Activated CD4-positive, alpha-beta T cell treated with anti-CD3 and anti-CD28 coated beads for 36 hours (primary cell): ENCODE data around the gene RUSC1. TPM values are rescaled to one million over a fixed set of nuclear protein-coding genes. Genes with fewer than 3 reads are reported as not detected.

Experiments
- ATAC-seq: fragments of 200-7000 bp; cut with Tn5 transposase; one replicate; pipeline ENCODE4 v1.10.0; 2021; ENCODE audit warnings: mild to moderate bottlenecking, moderate library complexity
- CTCF ChIA-PET: fragments of 350-600 bp; sonication (Branson Sonifier 250); formaldehyde crosslinking; loops from one replicate; lab custom pipeline; 2021; ENCODE audit warnings: antibody characterized with exemption; lab: Charles Lee
- POLR2A ChIA-PET: fragments of 350-600 bp; sonication (Branson Sonifier 250); formaldehyde crosslinking; loops from one replicate; lab custom pipeline; 2021; ENCODE audit warnings: antibody characterized with exemption, inconsistent platforms; lab: Charles Lee
- DNase-seq: peaks from one replicate; pipeline ENCODE4 v3.0.0-alpha.2; 2020
- H3K27ac Mint-ChIP-seq: one replicate; pipeline ENCODE4 v1.8.0; 2021; ENCODE audit warnings: mixed read lengths
- H3K27me3 Mint-ChIP-seq: one replicate; pipeline ENCODE4 v1.8.0; 2021; ENCODE audit warnings: mixed read lengths
- H3K36me3 Mint-ChIP-seq: one replicate; pipeline ENCODE4 v1.8.0; 2021; ENCODE audit warnings: low read depth, mixed read lengths
- H3K4me1 Mint-ChIP-seq: one replicate; pipeline ENCODE4 v1.8.0; 2021; ENCODE audit warnings: mixed read lengths
- H3K4me3 Mint-ChIP-seq: one replicate; pipeline ENCODE4 v1.8.0; 2021; ENCODE audit warnings: mild to moderate bottlenecking, moderate library complexity, mixed read lengths
- H3K9me3 Mint-ChIP-seq: one replicate; pipeline ENCODE4 v1.8.0; 2021; ENCODE audit warnings: low read depth, mixed read lengths
- intact Hi-C, 2 experiments: fragments of 100-400 bp; cut with DNase I in 1 of 2; cut with micrococcal nuclease in 1 of 2; formaldehyde crosslinking; loops; one replicate each; pipeline versions ENCODE4 v1.14.2 to v1.15.1; 2022 to 2024; cut with DNase I, micrococcal nuclease
- total RNA-seq, 2 experiments: library from RNA; stranded (reverse); gene quantifications; one replicate each; pipeline ENCODE4 v1.2.3, GENCODE V29; 2021

Gene RUSC1
- total RNA-seq, 2 experiments from 2014 or later = 21.3 to 22.2 TPM

DNA sequence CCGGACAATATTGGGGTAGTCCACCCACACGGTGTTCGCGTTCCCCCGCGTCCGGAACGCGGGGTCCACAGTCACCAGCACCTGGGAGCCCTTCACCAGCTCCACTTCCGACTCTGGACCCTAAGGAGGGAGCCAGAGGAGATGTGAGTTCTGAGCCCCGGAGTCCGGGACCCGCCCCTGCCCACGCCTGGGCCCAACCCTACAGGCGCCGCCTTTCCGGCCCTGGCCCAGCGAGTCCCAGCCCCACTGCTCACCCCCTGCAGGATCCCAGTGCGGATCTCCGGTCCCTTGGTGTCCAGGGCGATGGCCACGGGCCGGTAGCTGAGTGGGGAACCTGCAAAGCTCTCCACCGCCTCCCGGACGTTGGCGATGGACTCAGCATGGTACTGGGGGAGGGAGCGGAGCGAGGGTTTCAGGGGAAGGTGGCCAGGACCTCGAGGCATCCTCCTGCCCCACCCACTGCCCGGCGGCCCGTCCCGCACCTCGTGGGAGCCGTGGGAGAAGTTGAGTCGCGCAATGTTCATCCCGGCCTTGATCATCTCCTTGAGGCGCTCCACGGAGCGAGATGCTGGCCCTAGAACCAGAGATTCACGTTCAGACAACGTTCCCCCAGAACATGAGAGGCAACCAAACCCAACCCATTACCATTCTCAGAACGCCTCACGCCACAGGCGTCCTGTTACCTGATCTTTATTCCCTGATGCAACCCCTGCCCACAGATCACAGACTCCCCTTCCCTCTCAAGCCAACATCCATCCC, 25.3 kb upstream of the RUSC1 start:
- CTCF ChIA-PET = interaction anchor here (1.3 kb wide), 1 partner anchor 10 kb away, joined by 3 read pairs; no protein-coding TSS in a partner anchor
- intact Hi-C loops = no loop called here
- ATAC-seq (no peak), DNase-seq (no peak)
- Mint-ChIP-seq H3K27me3 (peaks cover 30% of the 10 kb centered on the region), H3K4me1 (peaks cover 3% of the 10 kb centered on the region), H3K36me3 (no peaks in the 10 kb centered on the region), H3K9me3 (no peaks in the 10 kb centered on the region), H3K27ac (no peak overlapping the region), H3K4me3 (no peak overlapping the region)
- POLR2A ChIA-PET = no interaction called here

GRCh38 chr1:155295942-155296267, 24.8 kb upstream of the RUSC1 start:
- no peak overlapping the region for H3K4me3 Mint-ChIP-seq
- ChIA-PET POLR2A (no interaction called here), CTCF (interaction anchor here (0.7 to 1.3 kb wide), 2 partner anchors 10 to 20 kb away, joined by 3 to 4 read pairs; no protein-coding TSS in a partner anchor)
- H3K4me1 Mint-ChIP-seq = peaks cover 3% of the 10 kb centered on the region
- intact Hi-C loops = no loop called here
- H3K36me3 Mint-ChIP-seq = no peaks in the 10 kb centered on the region
- H3K27ac Mint-ChIP-seq = no peak overlapping the region
- ATAC-seq (no peak), DNase-seq (no peak)
- peaks cover 30% of the 10 kb centered on the region for H3K27me3 Mint-ChIP-seq
- no peaks in the 10 kb centered on the region for H3K9me3 Mint-ChIP-seq

DNA sequence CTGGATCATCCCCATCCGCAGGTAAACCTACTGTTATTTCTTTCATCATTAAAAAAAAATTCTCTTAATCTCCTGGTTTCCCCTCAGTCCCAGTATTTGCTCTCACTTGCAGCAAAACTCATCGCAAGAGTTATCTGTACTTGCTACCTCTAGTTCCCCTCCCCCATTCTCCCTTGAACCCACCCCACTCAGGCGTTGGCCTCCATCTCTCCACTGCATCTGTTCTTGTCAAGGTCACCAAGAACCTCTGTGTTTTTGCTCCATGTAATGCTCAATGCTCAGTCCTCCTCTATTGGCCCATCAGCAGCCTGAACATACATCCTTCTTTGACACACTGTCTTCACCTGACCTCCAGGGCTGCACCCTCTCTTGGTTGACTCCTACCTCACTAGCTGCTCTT, 24.0 kb upstream of the RUSC1 start:
- H3K36me3 Mint-ChIP-seq = no peaks in the 10 kb centered on the region
- CTCF ChIA-PET = no interaction called here

GRCh38 chr1:155297384-155297783, 23.3 kb upstream of the RUSC1 start:
- H3K27ac Mint-ChIP-seq = no peak overlapping the region
- ChIA-PET CTCF (no interaction called here), POLR2A (no interaction called here)
- DNase-seq = no peak
- no peaks in the 10 kb centered on the region for H3K36me3 Mint-ChIP-seq
- H3K4me1 Mint-ChIP-seq = peaks cover 3% of the 10 kb centered on the region
- H3K9me3 Mint-ChIP-seq = no peaks in the 10 kb centered on the region
- intact Hi-C loops = no loop called here
- peaks cover 30% of the 10 kb centered on the region for H3K27me3 Mint-ChIP-seq
- H3K4me3 Mint-ChIP-seq = no peak overlapping the region
- no peak for ATAC-seq

More for the DNA sequence above, 24.0 kb upstream of the RUSC1 start:
- Mint-ChIP-seq H3K27ac (no peak overlapping the region), H3K4me3 (no peak overlapping the region), H3K27me3 (peaks cover 30% of the 10 kb centered on the region), H3K4me1 (peaks cover 3% of the 10 kb centered on the region), H3K9me3 (no peaks in the 10 kb centered on the region)
- POLR2A ChIA-PET = no interaction called here
- ATAC-seq (no peak), DNase-seq (no peak)
- intact Hi-C loops = no loop called here

DNA sequence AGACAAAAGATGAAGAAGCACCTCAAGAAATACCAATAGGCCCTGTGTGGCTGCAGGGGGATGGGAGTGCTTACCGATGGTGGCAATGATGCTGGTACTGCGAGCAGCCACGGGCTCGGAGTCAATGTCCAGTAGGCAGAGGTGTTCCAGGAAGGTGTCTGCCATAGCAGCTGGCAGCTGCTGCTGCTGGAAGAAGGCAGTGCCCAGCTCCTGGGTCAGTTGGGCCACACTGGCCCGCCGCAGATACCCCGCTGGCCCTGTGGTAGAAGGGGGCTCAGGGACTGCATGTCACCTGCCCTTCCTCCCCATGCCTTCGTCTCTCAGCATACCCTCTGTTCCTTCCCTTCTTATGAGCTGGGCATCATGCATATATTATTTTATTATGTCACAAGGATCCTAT, 20.7 kb upstream of the RUSC1 start:
- DNase-seq (no peak), ATAC-seq (no peak)
- Mint-ChIP-seq H3K27me3 (peaks cover 19% of the 10 kb centered on the region), H3K27ac (no peak overlapping the region), H3K36me3 (no peaks in the 10 kb centered on the region), H3K4me1 (no peaks in the 10 kb centered on the region), H3K9me3 (no peaks in the 10 kb centered on the region), H3K4me3 (no peak overlapping the region)
- intact Hi-C loops = loop anchor here in 1 of 2 experiments (10.0 kb wide), 1 partner anchor 725 kb away; the partner anchor contains the start of gene SSR2
- ChIA-PET POLR2A (no interaction called here), CTCF (interaction anchor here (0.6 kb wide), 1 partner anchor 100 kb away, joined by 3 read pairs; no protein-coding TSS in a partner anchor)

GRCh38 chr1:155300553-155301329, 20.0 kb upstream of the RUSC1 start:
- Mint-ChIP-seq H3K27me3 (peaks cover 16% of the 10 kb centered on the region), H3K9me3 (no peaks in the 10 kb centered on the region), H3K4me1 (no peaks in the 10 kb centered on the region), H3K27ac (no peak overlapping the region), H3K36me3 (no peaks in the 10 kb centered on the region), H3K4me3 (no peak overlapping the region)
- intact Hi-C loops = loop anchor here in 1 of 2 experiments (10.0 kb wide), 1 partner anchor 724 kb away; the partner anchor contains the start of gene SSR2
- CTCF ChIA-PET = interaction anchor here (0.6 kb wide), 1 partner anchor 100 kb away, joined by 3 read pairs; no protein-coding TSS in a partner anchor
- POLR2A ChIA-PET = no interaction called here
- ATAC-seq = no peak
- DNase-seq = no peak

GRCh38 chr1:155301342-155301841, 19.3 kb upstream of the RUSC1 start, which contains the start of gene PKLR:
PKLR (minus strand) TSS chr1:155301438; CDS start chr1:155301395, 43 bp downstream.
- H3K36me3 Mint-ChIP-seq = no peaks in the 10 kb centered on the region
- H3K4me3 Mint-ChIP-seq = no peak within 1 kb of the TSS
- ATAC-seq = no peak
- intact Hi-C loops = loop anchor here in 1 of 2 experiments (10.0 kb wide), 1 partner anchor 723 kb away; the partner anchor contains the start of gene SSR2
- ChIA-PET CTCF (no interaction called here), POLR2A (interaction anchor here (0.6 to 0.7 kb wide), 2 partner anchors 28 to 820 kb away, joined by 4 read pairs; partner anchors contain the start of gene CLK2)
- no peak within 1 kb of the TSS for H3K27ac Mint-ChIP-seq
- H3K9me3 Mint-ChIP-seq = no peaks in the 10 kb centered on the region
- no peak for DNase-seq
- no peaks in the 10 kb centered on the region for H3K4me1 Mint-ChIP-seq
- peaks cover 12% of the 10 kb centered on the region for H3K27me3 Mint-ChIP-seq

- intact Hi-C loops = loop anchor here (5.0 to 10.0 kb wide), 3 partner anchors 42 to 720 kb away; partner anchors contain the start of genes DAP3 (in 1 of the 2), SCAMP3 (in 1 of the 2), SSR2 (in 1 of the 2) and YY1AP1 (in 1 of the 2)
- Mint-ChIP-seq H3K4me1 (peaks cover 11% of the 10 kb centered on the region), H3K27me3 (no peaks in the 10 kb centered on the region), H3K9me3 (no peaks in the 10 kb centered on the region), H3K4me3 (no peak overlapping the region), H3K36me3 (peaks cover 4% of the 10 kb centered on the region), H3K27ac (no peak overlapping the region)
- ATAC-seq (no peak), DNase-seq (no peak)
- ChIA-PET CTCF (interaction anchor here (0.9 to 1.6 kb wide), 3 partner anchors 26 to 168 kb away, joined by 3 to 7 read pairs (median 4); no protein-coding TSS in a partner anchor), POLR2A (no interaction called here)
These were observed 16.1 kb upstream of the RUSC1 start for GRCh38 chr1:155304558-155305063.

DNA sequence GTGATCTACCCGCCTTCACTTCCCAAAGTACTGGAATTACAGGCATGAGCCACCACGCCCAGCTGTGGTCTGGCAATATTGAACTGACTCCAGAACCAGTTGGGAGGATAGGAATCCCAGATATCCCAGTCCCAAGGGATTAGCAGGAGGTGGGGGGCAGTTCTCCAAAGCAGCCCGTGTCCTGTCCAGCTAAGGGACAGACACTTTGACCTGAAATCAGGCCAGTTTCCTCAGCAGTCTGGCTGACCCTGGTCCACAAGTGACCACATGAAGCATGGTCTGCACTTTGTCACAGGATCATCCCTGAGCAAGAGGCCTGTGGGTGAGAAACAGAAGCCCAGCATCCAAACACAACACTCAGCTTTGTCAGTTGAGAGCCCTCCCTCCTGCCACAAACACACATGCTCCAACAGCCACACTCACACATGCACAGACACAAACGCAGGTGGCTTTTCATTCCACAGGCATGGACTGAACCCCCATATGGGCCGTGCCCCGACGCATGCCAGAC, 14.8 kb upstream of the RUSC1 start:
- ChIA-PET POLR2A (no interaction called here), CTCF (interaction anchor here (0.6 to 1.6 kb wide), 3 partner anchors 8 to 27 kb away, joined by 3 to 7 read pairs (median 3); no protein-coding TSS in a partner anchor)
- Mint-ChIP-seq H3K27ac (peak overlapping the region; percentile 47), H3K27me3 (no peaks in the 10 kb centered on the region), H3K36me3 (peaks cover 16% of the 10 kb centered on the region), H3K4me3 (no peak overlapping the region), H3K4me1 (peaks cover 21% of the 10 kb centered on the region), H3K9me3 (no peaks in the 10 kb centered on the region)
- intact Hi-C loops = loop anchor here (5.0 to 10.0 kb wide), 3 partner anchors 44 to 719 kb away; partner anchors contain the start of genes DAP3 (in 1 of the 2), SCAMP3 (in 1 of the 2), SSR2 (in 1 of the 2) and YY1AP1 (in 1 of the 2)
- DNase-seq (no peak), ATAC-seq (no peak)

DNA sequence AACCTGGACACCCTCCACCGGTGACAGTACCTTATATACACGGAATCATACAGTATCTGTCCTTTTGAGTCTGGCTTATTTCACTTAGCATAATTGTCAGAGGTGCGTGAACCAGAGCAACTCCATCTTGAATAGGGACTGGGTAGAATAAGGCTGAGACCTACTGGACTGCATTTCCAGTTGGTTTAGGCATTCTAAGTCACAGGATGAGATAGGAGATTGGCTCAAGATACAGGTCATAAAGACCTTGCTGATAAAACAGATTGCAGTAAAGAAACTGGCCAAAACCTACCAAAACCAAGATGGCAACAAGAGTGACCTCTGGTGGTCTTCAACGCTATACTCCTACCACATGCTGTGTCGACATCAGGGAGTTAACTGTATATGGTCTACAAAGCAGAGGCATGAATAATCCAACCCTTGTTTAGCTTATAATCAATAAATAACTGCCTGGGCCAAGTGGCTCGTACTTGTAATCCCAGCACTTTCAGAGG, 13.4 kb upstream of the RUSC1 start:
- POLR2A ChIA-PET = interaction anchor here (0.7 to 1.2 kb wide), 3 partner anchors 17 to 1000 kb away, joined by 3 to 4 read pairs (median 3); no protein-coding TSS in a partner anchor
- H3K4me3 Mint-ChIP-seq = peak overlapping the region; percentile 88
- intact Hi-C loops = loop anchor here (5.0 to 10.0 kb wide), 3 partner anchors 45 to 718 kb away; partner anchors contain the start of genes DAP3 (in 1 of the 2), SCAMP3 (in 1 of the 2), SSR2 (in 1 of the 2) and YY1AP1 (in 1 of the 2)

More for the DNA sequence above, 13.4 kb upstream of the RUSC1 start:
- Mint-ChIP-seq H3K4me1 (peaks cover 32% of the 10 kb centered on the region), H3K27ac (peak overlapping the region; percentile 98), H3K9me3 (no peaks in the 10 kb centered on the region), H3K27me3 (no peaks in the 10 kb centered on the region), H3K36me3 (peaks cover 26% of the 10 kb centered on the region)
- ATAC-seq (no peak), DNase-seq (peak; percentile 22)
- CTCF ChIA-PET = interaction anchor here (0.8 to 2.4 kb wide), 10 partner anchors 9 to 80 kb away, joined by 3 to 28 read pairs (median 5); partner anchors contain the start of genes CLK2 and RUSC1
